ENCODE data around the gene EMSY.
"Not testable (repeated sequence)": the region's sequence is repeated elsewhere in the genome, so short reads cannot be mapped to it uniquely, and the experiment has no call there.

EMSY gene

DNA sequence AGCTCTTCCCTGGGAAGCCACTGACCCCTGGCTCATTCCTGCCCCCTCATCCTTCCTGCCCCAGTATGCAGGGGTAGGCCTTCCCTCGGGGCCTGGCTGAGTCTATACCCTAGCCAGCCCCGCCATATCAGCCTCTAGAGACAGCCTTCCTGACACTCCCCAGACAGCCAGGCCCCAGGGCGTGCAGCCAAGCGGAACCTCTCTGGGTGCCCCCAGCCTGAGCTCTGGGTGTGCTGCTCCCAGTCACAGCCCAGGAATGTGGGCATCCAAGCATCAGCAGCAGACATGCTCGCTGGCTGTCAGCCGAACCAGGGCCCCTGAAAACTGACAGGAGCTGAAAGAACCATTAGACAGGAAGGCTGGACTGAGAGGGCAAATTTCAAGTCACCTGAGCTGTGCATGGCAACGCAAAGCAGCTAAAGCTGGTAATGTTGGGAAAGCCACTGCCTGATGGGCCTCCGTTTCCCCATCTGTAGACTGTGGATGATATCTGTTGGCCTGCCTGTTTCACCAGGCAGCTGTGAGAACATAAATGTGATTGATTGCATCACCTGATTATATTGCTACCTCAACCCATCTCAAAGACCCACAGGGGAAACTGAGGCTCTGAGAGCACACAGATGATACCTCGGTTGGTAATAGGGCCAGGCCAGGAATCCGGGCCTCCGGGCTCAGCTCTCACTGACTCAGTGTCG, 132.6 kb downstream of the EMSY start:
- Histone ChIP-seq H3K4me3 (ENCODE audit: low read depth, low read length) (no peak overlapping the region), H3K27ac (peak overlapping the region; percentile 71), H3K36me3 (replicated peaks) (no peaks in the 10 kb centered on the region), H3K27me3 (replicated peaks) (no peaks in the 10 kb centered on the region)
- in situ Hi-C loops (cut with HindIII; ENCODE audit: low pct_ligation_motif_present, low sequenced_read_pairs): no loop called here
- TF ChIP-seq, protein P1, sequence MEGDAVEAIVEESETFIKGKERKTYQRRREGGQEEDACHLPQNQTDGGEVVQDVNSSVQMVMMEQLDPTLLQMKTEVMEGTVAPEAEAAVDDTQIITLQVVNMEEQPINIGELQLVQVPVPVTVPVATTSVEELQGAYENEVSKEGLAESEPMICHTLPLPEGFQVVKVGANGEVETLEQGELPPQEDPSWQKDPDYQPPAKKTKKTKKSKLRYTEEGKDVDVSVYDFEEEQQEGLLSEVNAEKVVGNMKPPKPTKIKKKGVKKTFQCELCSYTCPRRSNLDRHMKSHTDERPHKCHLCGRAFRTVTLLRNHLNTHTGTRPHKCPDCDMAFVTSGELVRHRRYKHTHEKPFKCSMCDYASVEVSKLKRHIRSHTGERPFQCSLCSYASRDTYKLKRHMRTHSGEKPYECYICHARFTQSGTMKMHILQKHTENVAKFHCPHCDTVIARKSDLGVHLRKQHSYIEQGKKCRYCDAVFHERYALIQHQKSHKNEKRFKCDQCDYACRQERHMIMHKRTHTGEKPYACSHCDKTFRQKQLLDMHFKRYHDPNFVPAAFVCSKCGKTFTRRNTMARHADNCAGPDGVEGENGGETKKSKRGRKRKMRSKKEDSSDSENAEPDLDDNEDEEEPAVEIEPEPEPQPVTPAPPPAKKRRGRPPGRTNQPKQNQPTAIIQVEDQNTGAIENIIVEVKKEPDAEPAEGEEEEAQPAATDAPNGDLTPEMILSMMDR (IDR thresholded peaks at IDR 0.05; ENCODE audit: low read depth, low read length, missing control alignments): no peak
- DNase-seq: peak; percentile 77

DNA sequence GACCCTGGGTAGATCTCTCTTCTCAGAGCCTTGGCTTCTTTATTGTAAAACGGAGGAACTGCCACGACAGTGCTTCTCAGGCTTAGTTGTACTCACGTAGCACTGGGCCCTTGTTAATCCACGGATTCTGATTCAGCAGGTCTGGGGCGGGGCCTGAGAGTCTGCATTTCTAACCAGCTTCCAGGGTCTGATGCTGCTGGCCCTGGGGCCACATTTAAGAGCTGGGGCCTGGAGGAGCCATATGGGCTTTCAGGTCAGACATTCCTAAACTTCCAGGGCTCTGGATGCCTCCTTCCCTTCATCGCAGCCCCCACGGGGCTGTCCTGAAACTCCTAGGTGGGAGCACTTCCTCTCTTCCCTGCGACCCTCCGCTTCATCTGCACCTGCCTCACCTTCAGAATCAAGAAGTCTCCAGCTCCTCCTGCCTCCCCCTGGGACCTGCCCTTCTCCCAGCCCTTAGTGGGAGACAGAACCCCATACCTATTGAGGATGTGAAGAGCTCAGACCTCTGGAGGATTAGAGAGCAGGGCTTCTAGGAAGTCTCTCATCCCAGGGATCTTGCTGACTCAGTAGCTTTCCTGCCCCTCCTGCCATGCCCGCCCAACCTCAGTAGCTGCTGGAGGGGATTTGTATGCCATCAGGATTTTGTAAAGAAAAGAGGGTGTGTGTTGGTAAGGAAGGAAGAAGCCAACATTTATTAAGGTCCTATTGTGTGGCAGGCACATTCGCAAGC, 133.3 kb downstream of the EMSY start:
- TF ChIP-seq, protein P1 (IDR thresholded peaks at IDR 0.05; ENCODE audit: low read depth, low read length, missing control alignments): no peak
- DNase-seq: no peak
- in situ Hi-C loops (cut with HindIII; ENCODE audit: low pct_ligation_motif_present, low sequenced_read_pairs): no loop called here
- Histone ChIP-seq H3K27me3 (replicated peaks) (no peaks in the 10 kb centered on the region), H3K36me3 (replicated peaks) (no peaks in the 10 kb centered on the region), H3K27ac (peak overlapping the region; percentile 71), H3K4me3 (ENCODE audit: low read depth, low read length) (no peak overlapping the region)

DNA sequence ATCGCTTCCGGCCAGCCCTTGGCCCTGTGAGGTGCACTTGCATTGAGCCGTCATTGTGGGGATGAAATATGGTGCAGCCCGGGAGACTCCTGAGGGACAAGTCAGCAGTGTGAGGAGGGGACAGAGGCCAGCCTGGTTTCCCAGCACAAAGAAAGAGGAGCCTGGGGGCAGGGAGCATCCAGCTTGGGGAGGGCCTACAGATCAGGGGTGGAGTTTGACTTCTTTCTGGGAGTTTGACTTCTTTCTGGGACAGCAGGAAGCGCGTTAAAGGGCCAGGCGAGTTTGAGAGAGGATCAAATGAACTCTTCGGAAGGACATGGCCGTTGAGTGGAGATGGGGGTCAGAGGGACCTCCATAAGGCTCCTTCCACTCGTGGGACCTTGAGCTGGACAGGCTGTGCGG, 133.8 kb downstream of the EMSY start:
- Histone ChIP-seq H3K27me3 (replicated peaks) (no peaks in the 10 kb centered on the region), H3K36me3 (replicated peaks) (no peaks in the 10 kb centered on the region), H3K4me3 (ENCODE audit: low read depth, low read length) (no peak overlapping the region), H3K27ac (peak overlapping the region; percentile 71)
- peak; percentile 80 for DNase-seq
- in situ Hi-C loops (cut with HindIII; ENCODE audit: low pct_ligation_motif_present, low sequenced_read_pairs): no loop called here
- TF ChIP-seq, protein P1 (IDR thresholded peaks at IDR 0.05; ENCODE audit: low read depth, low read length, missing control alignments): no peak

DNA sequence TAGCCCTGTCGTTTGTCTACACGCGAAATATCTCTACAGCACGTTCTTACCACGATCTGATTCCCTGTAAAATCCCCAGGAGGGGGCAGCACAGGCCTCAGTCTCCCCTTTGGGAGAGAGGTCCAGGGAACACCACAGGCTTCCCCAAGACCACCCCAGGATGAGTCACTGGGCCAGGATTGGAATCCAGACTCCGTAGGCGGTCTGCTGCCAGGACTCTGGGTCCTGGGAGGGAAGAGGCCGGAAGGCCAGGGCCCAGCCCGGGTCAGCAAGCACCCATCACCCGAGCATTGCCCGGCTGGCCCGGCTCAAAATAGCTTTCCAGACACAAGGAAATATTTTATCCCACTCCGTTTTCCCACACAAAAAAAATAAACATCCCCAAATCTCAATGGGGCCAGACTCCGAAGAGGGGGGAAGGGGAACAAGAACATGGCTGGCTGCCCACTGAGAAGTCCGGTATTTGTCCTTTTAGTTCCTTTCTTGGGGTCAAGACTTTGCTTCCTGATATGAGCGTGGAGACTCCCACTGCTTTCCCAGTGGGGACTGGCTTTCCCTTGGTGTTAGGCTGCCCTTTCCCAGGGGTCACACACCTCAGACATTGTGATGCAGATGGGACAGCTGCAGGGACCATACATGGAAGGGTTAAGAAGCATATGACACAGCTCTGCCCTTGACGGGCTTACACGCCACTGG, 134.4 kb downstream of the EMSY start:
- H3K27ac ChIP-seq: peak overlapping the region; percentile 71
- no peak overlapping the region for H3K4me3 ChIP-seq (ENCODE audit: low read depth, low read length)
- H3K27me3 ChIP-seq (replicated peaks): no peaks in the 10 kb centered on the region
- H3K36me3 ChIP-seq (replicated peaks): no peaks in the 10 kb centered on the region
- in situ Hi-C loops (cut with HindIII; ENCODE audit: low pct_ligation_motif_present, low sequenced_read_pairs): no loop called here
- TF ChIP-seq, protein P1 (IDR thresholded peaks at IDR 0.05; ENCODE audit: low read depth, low read length, missing control alignments): peak; percentile 63
- no peak for DNase-seq

DNA sequence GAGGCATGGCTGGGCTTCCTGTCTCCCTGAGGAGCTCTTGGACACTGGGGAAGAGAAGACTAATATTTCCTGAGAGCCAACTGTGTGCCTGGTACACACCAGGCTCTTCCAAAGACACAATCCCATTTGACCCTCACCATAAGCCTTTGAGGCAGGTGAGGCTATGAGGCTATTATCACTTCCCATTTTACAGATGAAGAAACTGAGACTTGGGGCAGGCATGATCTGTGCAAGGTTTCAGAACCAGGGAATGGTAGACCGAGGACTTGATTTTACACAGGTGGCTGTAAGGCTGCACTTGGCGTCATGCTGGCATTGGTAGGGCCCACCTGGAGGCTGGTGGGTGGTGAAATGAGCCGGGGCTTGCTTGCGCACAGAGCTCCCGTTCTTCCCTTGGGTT, 134.9 kb downstream of the EMSY start:
- TF ChIP-seq, protein P1 (IDR thresholded peaks at IDR 0.05; ENCODE audit: low read depth, low read length, missing control alignments): no peak
- no peak for DNase-seq
- in situ Hi-C loops (cut with HindIII; ENCODE audit: low pct_ligation_motif_present, low sequenced_read_pairs): no loop called here
- Histone ChIP-seq H3K27me3 (replicated peaks) (no peaks in the 10 kb centered on the region), H3K4me3 (ENCODE audit: low read depth, low read length) (no peak overlapping the region), H3K36me3 (replicated peaks) (no peaks in the 10 kb centered on the region), H3K27ac (peak overlapping the region; percentile 71)

DNA sequence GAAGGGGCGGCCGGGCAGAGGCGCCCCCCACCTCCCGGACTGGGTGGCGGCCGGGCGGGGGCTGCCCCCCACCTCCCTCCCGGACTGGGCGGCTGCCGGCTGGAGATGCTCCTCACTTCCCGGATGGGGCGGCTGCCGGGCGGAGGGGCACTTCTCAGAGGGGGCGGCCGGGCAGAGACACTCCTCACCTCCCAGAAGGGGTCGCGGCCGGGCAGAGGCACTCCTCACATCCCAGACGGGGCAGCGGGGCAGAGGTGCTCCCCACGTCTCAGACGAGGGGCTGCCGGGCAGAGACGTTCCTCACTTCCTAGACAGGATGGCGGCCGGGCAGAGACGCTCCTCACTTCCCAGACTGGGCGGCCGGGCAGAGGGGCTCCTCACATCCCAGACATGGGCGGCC, 137.7 kb downstream of the EMSY start:
- DNase-seq; H3K4me3 ChIP-seq (ENCODE audit: low read depth, low read length); H3K36me3 ChIP-seq (replicated peaks); in situ Hi-C loops (cut with HindIII; ENCODE audit: low pct_ligation_motif_present, low sequenced_read_pairs); H3K27me3 ChIP-seq (replicated peaks); H3K27ac ChIP-seq: not testable (repeated sequence)
